Uterus (tissue), 4 donors: Measurements from ENCODE around the gene CAP1. TPM values are rescaled to one million over a fixed set of nuclear protein-coding genes. Genes with fewer than 3 reads are reported as not detected.

Experiments
- DNase-seq, 2 donors: peaks; one replicate each; pipeline ENCODE4 v3.0.0-alpha.2; 2019 to 2020
- H3K27ac ChIP-seq, 2 donors: fragments of 200-600 bp; sonication (generic); 1 replicate in 1 of 2; 2 replicates in 1 of 2; pipeline ENCODE4 v1.5.1; 2016 to 2018
- H3K27me3 ChIP-seq, 2 donors: fragments of 200-600 bp; sonication (generic); one replicate each; pipeline ENCODE4 v1.5.1; 2018 to 2019; ENCODE audit warnings: control low read depth in 1 of 2
- H3K36me3 ChIP-seq, 2 donors: fragments of 200-600 bp; sonication (generic); one replicate each; pipeline ENCODE4 v1.5.1; 2019; ENCODE audit warnings: control low read depth in 1 of 2
- H3K4me1 ChIP-seq, 2 donors: fragments of 200-600 bp; sonication (generic); one replicate each; pipeline ENCODE4 v1.5.1; 2018 to 2019; ENCODE audit warnings: control low read depth in 1 of 2
- H3K4me3 ChIP-seq, 2 donors: fragments of 200-600 bp; sonication (generic); 1 replicate in 1 of 2; 2 replicates in 1 of 2; pipeline ENCODE4 v1.5.1; 2018 to 2019; ENCODE audit warnings: mild to moderate bottlenecking in 1 of 2
- H3K9me3 ChIP-seq, 2 donors: fragments of 200-600 bp; sonication (generic); one replicate each; pipeline ENCODE4 v1.5.1; 2019; ENCODE audit warnings: control low read depth in 1 of 2
- POLR2A ChIP-seq, 2 donors: fragments of 450-650 bp; IDR thresholded peaks; one replicate each; pipeline ENCODE4 v1.6.1; 2016; ENCODE audit warnings: antibody characterized with exemption in 2 of 2, mild to moderate bottlenecking in 1 of 2, moderate library complexity in 1 of 2
- intact Hi-C: fragments of 100-400 bp; cut with DNase I; formaldehyde crosslinking; loops from one replicate; pipeline ENCODE4 v1.15.1; 2023; ENCODE audit warnings: low total_unique reads
- total RNA-seq, 4 donors: library from RNA; depleted of rRNA in 3 of 4; stranded (reverse); fragments of >200 nt in 3 of 4; gene quantifications; one replicate each; pipeline versions ENCODE4 v1.1.0 to v1.2.4, GENCODE V29; 2014 to 2023
- TF ChIP-seq, protein P1 (sequence below), 4 experiments: fragments of 200-600 bp in 2 of 4; fragments of 450-650 bp in 2 of 4; sonication (generic) in 2 of 4; IDR thresholded peaks; one replicate each; pipeline ENCODE4 v1.5.1; 2016 to 2019; ENCODE audit warnings: antibody characterized with exemption in 4 of 4, mild to moderate bottlenecking in 2 of 4, moderate library complexity in 1 of 4
- donor health status: DM: yes; HTN: yes; CAD: no.

The CAP1 gene
- total RNA-seq, 4 donors from 2014 or later = 136 to 298 (median 224) TPM

DNA sequence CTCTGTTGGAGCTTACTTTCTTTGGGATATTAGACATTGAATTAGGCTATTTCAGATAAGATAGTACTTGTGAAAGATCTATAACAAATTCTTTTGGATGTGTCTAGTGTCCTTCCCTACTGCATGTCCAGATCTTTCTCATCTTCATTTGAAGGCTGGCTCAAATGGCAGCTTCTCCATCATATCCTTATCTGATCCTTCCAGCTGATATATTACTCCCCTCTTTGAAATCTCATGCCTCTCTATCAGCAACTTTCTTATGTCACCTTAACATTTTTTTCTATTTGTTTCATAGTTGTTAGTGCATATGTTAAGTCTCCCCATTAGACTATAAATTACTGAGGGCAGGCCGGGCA, 17.5 kb downstream of the CAP1 start:
- Histone ChIP-seq H3K36me3 (no peaks in the 10 kb centered on the region), H3K27me3 (no peaks in the 10 kb centered on the region), H3K4me1 (no peaks in the 10 kb centered on the region), H3K4me3 (no peak overlapping the region), H3K9me3 (no peaks in the 10 kb centered on the region), H3K27ac (no peak overlapping the region)
- intact Hi-C loops = no loop called here
- no peak for DNase-seq
- TF ChIP-seq POLR2A (IDR thresholded peaks at IDR 0.05) = no peak
- TF ChIP-seq, protein P1, sequence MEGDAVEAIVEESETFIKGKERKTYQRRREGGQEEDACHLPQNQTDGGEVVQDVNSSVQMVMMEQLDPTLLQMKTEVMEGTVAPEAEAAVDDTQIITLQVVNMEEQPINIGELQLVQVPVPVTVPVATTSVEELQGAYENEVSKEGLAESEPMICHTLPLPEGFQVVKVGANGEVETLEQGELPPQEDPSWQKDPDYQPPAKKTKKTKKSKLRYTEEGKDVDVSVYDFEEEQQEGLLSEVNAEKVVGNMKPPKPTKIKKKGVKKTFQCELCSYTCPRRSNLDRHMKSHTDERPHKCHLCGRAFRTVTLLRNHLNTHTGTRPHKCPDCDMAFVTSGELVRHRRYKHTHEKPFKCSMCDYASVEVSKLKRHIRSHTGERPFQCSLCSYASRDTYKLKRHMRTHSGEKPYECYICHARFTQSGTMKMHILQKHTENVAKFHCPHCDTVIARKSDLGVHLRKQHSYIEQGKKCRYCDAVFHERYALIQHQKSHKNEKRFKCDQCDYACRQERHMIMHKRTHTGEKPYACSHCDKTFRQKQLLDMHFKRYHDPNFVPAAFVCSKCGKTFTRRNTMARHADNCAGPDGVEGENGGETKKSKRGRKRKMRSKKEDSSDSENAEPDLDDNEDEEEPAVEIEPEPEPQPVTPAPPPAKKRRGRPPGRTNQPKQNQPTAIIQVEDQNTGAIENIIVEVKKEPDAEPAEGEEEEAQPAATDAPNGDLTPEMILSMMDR (IDR thresholded peaks at IDR 0.05) = no peak

DNA sequence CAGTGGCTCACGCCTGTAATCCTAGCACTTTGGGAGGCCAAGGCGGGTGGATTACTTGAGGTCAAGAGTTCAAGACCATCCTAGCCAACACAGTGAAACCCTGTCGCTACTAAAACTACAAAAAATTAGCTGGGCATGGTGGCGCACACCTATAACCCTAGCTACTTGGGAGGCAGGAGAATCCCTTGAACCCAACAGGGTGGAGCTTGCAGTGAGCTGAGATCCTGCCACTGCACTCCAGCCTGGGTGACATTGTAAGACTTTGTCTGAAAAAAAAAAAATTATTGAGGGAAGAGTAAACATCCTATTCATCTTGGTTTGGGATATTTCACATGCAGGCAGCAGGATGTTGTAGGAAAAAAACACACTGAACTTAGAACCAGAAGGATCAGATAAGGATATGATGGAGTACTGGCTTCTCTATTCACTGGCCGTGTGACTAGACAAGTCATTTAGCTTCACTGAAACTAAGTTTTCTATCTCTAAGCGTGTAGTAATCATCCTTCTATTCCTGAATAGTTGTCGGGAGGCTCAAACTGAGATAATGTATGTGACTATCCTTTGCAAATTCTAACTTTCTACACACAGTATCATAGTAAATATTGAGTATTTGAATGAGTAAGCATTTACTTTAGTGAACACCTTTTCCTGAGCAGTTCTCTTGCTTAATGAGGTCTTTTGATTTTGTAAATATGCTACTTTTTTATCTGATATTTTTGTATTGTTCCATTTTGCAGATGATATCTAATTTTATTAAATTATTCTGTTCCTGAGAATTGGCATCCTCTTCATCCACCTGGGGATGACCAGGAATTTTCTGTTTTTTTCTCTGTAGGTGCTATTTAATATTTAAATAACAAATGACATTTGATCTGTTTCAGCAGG, 18.2 kb downstream of the CAP1 start:
- Histone ChIP-seq H3K4me1 (no peaks in the 10 kb centered on the region), H3K9me3 (no peaks in the 10 kb centered on the region)

DNA sequence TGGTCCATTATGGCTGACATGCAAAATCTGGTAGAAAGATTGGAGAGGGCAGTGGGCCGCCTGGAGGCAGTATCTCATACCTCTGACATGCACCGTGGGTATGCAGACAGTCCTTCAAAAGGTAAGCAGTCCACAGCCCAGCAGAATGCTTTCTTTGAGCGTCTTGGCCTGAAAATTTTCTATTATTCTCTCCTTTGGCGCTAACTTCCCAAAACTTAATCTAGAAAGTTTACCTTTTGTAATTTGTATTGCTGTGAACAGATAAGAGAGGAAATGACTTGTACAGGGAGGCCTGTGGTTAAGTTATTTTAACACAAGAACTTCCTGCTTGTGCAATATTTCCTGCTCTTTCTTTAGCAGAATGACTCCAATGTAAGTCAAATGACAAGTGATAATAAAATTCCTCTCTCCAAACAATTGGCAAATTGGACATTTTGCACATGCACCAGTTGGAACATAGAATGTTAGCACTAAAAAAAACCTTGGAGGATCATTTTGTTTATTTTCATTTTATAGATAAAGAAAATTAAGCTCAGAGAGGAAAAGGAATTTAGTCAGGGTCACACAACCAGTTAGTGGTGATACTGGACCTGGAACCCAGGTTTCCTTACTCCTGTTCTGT, 18.9 kb downstream of the CAP1 start:
- Histone ChIP-seq H3K36me3 (no peaks in the 10 kb centered on the region), H3K4me3 (no peak overlapping the region), H3K9me3 (no peaks in the 10 kb centered on the region), H3K27me3 (no peaks in the 10 kb centered on the region), H3K27ac (peak overlapping the region; percentile 13 to 35), H3K4me1 (no peaks in the 10 kb centered on the region)
- no peak for DNase-seq
- intact Hi-C loops = no loop called here
- TF ChIP-seq POLR2A (IDR thresholded peaks at IDR 0.05) = no peak
- TF ChIP-seq, protein P1 (IDR thresholded peaks at IDR 0.05) = no peak

More for the DNA sequence above, 18.2 kb downstream of the CAP1 start:
- intact Hi-C loops = no loop called here
- Histone ChIP-seq H3K27ac (peak overlapping the region; percentile 13 to 35), H3K27me3 (no peaks in the 10 kb centered on the region), H3K4me3 (no peak overlapping the region), H3K36me3 (no peaks in the 10 kb centered on the region)
- no peak for DNase-seq
- TF ChIP-seq POLR2A (IDR thresholded peaks at IDR 0.05) = no peak
- TF ChIP-seq, protein P1 (IDR thresholded peaks at IDR 0.05) = no peak

DNA sequence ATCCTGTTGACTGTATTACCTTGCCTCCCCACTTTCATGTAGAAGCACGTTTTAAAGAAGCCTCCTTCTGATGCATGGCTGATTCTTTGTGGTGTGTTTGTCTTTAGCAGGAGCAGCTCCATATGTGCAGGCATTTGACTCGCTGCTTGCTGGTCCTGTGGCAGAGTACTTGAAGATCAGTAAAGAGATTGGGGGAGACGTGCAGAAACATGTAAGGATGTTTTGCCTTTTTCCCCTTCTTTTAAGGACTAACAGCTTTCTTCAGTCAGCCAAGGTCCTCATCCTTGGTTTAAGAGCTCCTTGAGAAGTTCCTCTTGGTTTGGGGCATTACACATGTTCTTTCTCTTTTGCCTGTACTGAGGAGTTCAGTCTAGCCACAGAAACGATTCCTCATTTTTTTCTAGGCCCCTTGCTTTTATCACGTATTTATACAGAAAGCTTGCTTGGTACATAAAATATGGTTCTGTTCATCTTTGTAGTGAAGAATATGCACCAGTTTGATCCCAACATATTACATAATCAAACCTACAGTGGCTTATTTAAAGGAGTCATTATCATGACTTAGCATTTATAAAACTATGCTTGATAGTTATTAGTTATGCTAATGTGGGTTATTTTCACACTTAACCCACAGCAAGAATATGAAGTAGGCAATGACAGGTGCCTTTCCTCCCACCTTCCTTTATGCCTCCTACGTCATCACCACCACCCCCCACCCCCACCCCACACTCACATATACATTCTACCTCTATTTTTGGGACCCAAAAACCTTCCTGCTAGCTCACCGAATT, 19.6 kb downstream of the CAP1 start:
- intact Hi-C loops = no loop called here
- H3K4me3 ChIP-seq = no peak overlapping the region
- no peak for TF ChIP-seq POLR2A (IDR thresholded peaks at IDR 0.05)
- TF ChIP-seq, protein P1 (IDR thresholded peaks at IDR 0.05) = no peak
- DNase-seq = no peak
- no peaks in the 10 kb centered on the region for H3K27me3 ChIP-seq
- H3K9me3 ChIP-seq = no peaks in the 10 kb centered on the region
- H3K4me1 ChIP-seq = no peaks in the 10 kb centered on the region
- no peaks in the 10 kb centered on the region for H3K36me3 ChIP-seq
- H3K27ac ChIP-seq = peak overlapping the region in 1 of 2 donors; percentile 5
